NB4 (cell line): ENCODE data around the gene ZNF541.
A peak's percentile ranks its signal among the peaks of the same experiment; 100 is the strongest.

ENCODE experiments used
- DNase-seq: peaks from one replicate; pipeline ENCODE4 v3.0.0; 2010; ENCODE audit warnings: low read depth
- H3K4me3 ChIP-seq: one replicate; pipeline ENCODE4 v1.5.1; 2011; ENCODE audit warnings: mild to moderate bottlenecking, low read depth, low read length, moderate library complexity
- MYC ChIP-seq: IDR thresholded peaks from 2 replicates; pipeline ENCODE4 v1.6.1; 2011; ENCODE audit warnings: low read depth, low read length
- POLR2A ChIP-seq: IDR thresholded peaks from 2 replicates; pipeline ENCODE4 v1.6.1; 2011; ENCODE audit warnings: mild to moderate bottlenecking; ENCODE audit not compliant: insufficient read length; ENCODE audit errors: extremely low read depth
- TF ChIP-seq, protein P1 (sequence below): IDR thresholded peaks from 2 replicates; pipeline ENCODE4 v1.6.1; 2011; ENCODE audit warnings: low read depth, low read length
- TF ChIP-seq, protein P2 (sequence below): IDR thresholded peaks from one replicate; pipeline ENCODE4 v1.5.1; 2012; ENCODE audit warnings: low read depth, low read length

Gene ZNF541

DNA sequence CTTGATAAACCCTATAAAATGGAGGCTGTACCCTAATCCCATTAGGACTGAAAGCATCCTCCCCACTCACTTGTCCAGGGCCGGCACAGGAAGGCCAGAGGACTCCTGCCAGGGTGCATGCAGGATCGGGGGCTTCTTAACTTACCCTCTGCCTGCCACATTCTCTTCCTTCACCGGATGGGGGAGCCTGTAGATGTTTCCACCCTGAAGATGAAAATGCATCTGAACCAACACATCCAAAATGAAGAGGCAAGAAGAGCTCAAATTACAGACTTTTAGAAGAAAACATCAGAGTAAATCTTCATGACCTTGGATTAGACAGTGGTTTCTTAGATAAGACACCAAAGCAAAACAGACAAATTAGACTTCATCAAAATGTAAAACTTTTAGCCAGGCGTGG is 32.2 kb downstream of the ZNF541 start:
- DNase-seq: no peak
- TF ChIP-seq, protein P1, sequence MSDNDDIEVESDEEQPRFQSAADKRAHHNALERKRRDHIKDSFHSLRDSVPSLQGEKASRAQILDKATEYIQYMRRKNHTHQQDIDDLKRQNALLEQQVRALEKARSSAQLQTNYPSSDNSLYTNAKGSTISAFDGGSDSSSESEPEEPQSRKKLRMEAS: no peak
- no peak for TF ChIP-seq MYC
- H3K4me3 ChIP-seq: no peak overlapping the region

DNA sequence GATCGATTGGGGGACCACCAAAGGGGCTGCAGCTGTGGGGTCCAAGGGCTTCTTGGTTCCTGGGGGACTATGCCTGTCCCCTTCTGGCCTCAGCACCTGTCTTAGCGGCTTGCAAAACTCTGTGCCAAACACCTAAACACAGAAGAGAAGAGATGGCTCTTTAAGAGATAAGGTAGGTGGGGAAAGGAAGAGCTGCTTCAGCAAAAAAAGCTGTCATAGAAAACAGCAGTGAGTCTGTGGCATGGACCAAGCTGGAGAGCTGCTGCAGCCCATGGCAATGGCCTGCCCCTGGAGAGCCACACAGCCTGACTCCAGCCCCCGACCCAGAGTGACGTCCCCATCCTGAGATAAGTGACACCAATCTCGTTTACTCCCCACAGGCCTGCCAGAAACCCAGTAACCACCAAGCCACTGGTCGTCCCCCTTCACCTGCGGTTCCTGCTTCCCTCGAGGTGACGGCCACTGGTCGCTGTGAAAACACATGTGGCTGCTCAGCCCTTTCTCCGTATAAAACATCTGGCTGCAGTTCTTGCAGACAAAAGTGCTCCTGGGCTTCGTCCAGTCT is 33.1 kb downstream of the ZNF541 start:
- no peak for DNase-seq
- TF ChIP-seq, protein P1: no peak
- TF ChIP-seq, protein P2, sequence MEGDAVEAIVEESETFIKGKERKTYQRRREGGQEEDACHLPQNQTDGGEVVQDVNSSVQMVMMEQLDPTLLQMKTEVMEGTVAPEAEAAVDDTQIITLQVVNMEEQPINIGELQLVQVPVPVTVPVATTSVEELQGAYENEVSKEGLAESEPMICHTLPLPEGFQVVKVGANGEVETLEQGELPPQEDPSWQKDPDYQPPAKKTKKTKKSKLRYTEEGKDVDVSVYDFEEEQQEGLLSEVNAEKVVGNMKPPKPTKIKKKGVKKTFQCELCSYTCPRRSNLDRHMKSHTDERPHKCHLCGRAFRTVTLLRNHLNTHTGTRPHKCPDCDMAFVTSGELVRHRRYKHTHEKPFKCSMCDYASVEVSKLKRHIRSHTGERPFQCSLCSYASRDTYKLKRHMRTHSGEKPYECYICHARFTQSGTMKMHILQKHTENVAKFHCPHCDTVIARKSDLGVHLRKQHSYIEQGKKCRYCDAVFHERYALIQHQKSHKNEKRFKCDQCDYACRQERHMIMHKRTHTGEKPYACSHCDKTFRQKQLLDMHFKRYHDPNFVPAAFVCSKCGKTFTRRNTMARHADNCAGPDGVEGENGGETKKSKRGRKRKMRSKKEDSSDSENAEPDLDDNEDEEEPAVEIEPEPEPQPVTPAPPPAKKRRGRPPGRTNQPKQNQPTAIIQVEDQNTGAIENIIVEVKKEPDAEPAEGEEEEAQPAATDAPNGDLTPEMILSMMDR: no peak
- TF ChIP-seq MYC: no peak
- TF ChIP-seq POLR2A: no peak
- H3K4me3 ChIP-seq: no peak overlapping the region

DNA sequence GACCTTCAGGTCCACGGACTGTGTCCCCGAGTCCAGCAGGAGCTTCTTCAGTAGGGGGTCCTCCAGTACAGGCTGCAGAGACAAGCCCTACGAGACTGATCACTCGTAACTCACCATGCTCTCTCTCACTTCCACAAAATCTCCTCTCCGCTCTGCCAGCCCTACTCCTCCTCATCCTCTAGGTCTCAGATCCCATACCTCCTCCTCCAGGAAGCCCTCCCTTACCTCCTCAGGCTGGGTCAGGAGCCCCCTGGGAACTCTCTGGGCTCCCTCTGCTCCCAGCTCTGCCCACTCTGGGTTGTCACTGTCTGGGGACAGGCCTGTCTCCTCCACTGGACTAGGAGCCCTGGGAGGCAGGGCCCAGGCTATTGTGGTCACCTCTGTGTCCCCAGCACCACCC is 34.1 kb downstream of the ZNF541 start:
- DNase-seq: no peak
- TF ChIP-seq, protein P1: no peak
- TF ChIP-seq POLR2A (no peak), MYC (no peak)
- TF ChIP-seq, protein P2: no peak
- H3K4me3 ChIP-seq: no peak overlapping the region

DNA sequence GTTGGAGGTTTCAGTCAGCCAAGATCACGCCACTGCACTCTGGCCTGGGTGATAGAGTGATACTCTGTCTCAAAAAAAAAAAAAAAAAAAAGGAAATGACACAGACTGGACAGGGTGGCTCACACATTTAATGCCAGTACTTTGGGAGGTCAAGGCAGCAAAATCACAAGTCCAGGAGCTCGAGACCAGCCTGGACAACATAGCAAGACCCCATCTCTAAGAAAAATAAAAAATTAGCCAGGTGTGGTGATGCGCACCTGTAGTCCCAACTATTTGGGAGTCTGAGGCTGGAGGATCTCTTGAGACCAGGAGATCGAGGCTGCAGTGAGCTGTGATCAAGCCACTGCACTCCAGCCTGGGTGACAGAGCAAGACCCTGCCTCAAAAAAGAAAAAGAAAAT is 35.5 kb downstream of the ZNF541 start:
- no peak for TF ChIP-seq MYC
- no peak for DNase-seq
- no peak overlapping the region for H3K4me3 ChIP-seq

DNA sequence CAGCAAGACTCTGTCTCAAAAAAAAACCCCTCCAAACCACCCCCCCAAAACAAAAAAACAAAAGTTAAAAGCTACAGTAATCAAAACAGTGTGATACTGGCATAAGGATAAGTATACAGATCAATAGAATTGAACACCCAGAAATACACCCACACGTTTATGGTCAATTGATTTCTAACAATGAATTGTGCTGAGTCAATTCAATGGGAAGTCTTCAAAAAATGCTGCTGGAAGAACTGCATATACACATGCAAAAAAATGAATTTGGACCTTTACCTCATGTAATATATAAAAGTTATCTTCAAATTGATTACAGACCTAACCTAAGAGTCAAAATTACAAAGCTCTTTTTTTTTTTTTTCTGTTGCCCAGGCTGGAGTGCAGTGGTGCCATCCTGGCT is 38.3 kb downstream of the ZNF541 start:
- TF ChIP-seq MYC: no peak
- H3K4me3 ChIP-seq: no peak overlapping the region
- DNase-seq: no peak

DNA sequence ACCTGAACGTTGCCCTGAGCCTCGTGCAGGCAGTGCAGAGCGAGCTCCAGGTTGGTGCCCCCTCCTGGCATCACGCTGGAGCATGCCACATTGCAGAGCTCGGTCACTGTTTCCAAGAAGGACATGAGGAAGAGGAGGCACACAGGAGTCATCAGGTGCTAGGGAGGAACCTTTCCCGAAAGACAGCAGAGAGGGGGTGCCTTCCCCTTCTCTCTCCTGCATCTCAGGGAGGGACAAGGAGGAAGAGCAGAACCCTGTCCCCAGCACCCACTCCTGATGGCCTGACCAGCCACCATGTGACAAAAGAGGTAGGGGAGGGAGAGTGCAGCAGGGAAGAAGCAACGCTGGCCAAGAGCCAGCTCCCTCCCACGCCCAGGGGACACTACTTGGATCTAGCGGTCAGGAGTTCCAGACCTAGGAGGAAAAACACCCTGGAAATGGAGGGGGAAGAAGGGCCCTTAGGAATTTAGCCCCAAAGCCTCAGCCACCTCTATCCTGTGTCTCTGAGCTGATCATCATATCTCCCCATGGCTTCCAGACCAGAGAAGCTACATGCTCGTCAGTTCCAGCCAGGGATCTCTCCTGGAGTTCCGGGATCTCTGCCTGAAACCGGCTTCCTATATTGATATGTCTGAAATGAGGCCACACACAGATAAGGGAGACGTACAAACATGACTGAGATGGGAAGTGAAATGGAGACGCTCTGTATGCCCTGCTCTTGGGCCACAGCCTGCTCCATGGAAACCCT is 41.1 kb downstream of the ZNF541 start:
- no peak overlapping the region for H3K4me3 ChIP-seq
- no peak for TF ChIP-seq POLR2A
- TF ChIP-seq, protein P2: peak; percentile 14
- TF ChIP-seq, protein P1: no peak
- DNase-seq: peak; percentile 14

DNA sequence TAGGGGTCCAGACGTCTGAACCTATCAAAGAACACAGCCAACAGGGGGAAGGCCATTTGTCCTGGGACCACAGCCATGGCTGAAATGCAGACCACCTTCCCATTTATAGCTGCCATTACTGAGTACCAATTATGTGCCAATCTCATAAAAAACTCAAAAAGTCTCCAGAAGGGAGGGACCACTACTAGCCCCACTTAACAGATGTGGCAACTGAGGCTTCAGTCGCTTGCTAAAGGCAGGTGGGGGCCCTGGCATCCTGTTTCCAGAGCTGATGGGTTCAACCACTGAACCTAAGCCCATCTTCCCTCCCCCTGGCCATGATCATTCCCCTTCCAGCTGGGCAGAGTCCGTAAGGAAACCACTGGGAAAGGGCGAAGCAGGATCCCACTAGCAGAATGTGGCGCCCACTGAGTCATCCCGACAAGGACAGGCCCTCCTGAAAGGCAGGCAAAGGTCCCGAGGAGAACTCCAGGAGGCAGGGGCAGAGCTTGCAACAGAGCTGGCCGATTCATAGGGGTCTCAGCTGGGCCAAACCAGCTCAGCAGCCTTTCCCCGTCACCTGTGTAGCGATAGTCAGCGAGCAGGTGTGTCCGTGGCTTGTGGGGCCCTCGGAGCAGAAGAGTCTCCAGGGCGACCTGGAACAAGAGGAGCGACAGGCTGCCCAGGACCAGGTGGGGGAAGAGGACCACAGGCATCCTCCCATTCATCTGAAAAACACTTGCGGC is 43.8 kb downstream of the ZNF541 start:
- no peak for TF ChIP-seq MYC
- TF ChIP-seq, protein P1: no peak
- no peak overlapping the region for H3K4me3 ChIP-seq
- DNase-seq: no peak
